ENCODE data around the gene CFAP54.

- TF ChIP-seq SPI1 (IDR thresholded peaks at IDR 0.05; ENCODE audit: low read depth, low read length) (no peak), POLR2A (IDR thresholded peaks at IDR 0.05; ENCODE audit: low read depth, low read length) (no peak), POLR2AphosphoS5 (IDR thresholded peaks at IDR 0.05; ENCODE audit: low read depth, low read length) (no peak), POU2F2 (IDR thresholded peaks at IDR 0.05; ENCODE audit: low read depth, low read length) (no peak)
Observed at GRCh38 chr12:96890331-96890730, 401.0 kb downstream of the CFAP54 start.

All from GM12891 (cell line).